Esophagus squamous epithelium (tissue), 5 donors: ENCODE results near the gene CA14. TPM values are rescaled to one million over a fixed set of nuclear protein-coding genes. Genes with fewer than 3 reads are reported as not detected.
"Not testable (repeated sequence)": the region's sequence is repeated elsewhere in the genome, so short reads cannot be mapped to it uniquely, and the experiment has no call there.

Source experiments
- DNase-seq: peaks from one replicate; lab custom pipeline; 2025; lab: John Stamatoyannopoulos, UW
- H3K27ac ChIP-seq, 4 donors: fragments of 200-600 bp; sonication (generic); one replicate each; pipeline ENCODE4 v1.5.1; 2016 to 2019; ENCODE audit warnings: mild to moderate bottlenecking in 1 of 4
- H3K27me3 ChIP-seq, 4 donors: fragments of 200-600 bp; sonication (generic); 1 replicate in 3 of 4; 2 replicates in 1 of 4; pipeline versions ENCODE4 v1.5.1 to v1.6.0; 2017 to 2021; ENCODE audit warnings: antibody characterized with exemption in 1 of 4
- H3K36me3 ChIP-seq, 3 donors: fragments of 200-600 bp; sonication (generic); one replicate each; pipeline ENCODE4 v1.5.1; 2016 to 2019
- H3K4me1 ChIP-seq, 3 donors: fragments of 200-600 bp; sonication (generic); one replicate each; pipeline ENCODE4 v1.5.1; 2017 to 2019
- H3K4me3 ChIP-seq, 4 donors: fragments of 200-600 bp; sonication (generic); 1 replicate in 3 of 4; 2 replicates in 1 of 4; pipeline ENCODE4 v1.5.1; 2016 to 2019; ENCODE audit warnings: mild to moderate bottlenecking in 2 of 4, moderate library complexity in 1 of 4
- H3K9me3 ChIP-seq, 3 donors: fragments of 200-600 bp; sonication (generic); one replicate each; pipeline ENCODE4 v1.5.1; 2016 to 2019
- CTCF ChIP-seq, 6 experiments: fragments of 450-650 bp in 4 of 6; fragments of 200-600 bp in 2 of 6; sonication (generic) in 2 of 6; IDR thresholded peaks; one replicate each; pipeline ENCODE4 v1.5.1; 2016 to 2019; ENCODE audit warnings: antibody characterized with exemption in 6 of 6, mild to moderate bottlenecking in 4 of 6, moderate library complexity in 4 of 6
- POLR2A ChIP-seq, 4 donors: fragments of 450-650 bp; IDR thresholded peaks; one replicate each; pipeline ENCODE4 v1.6.1; 2017; ENCODE audit warnings: antibody characterized with exemption in 4 of 4, mild to moderate bottlenecking in 4 of 4, moderate library complexity in 3 of 4
- WGBS, 2 donors: methylation state at CpG; one replicate each; pipeline ENCODE4 v1.1.5; 2018; 5-methylcytosine and 5-hydroxymethylcytosine counted together
- intact Hi-C: fragments of 100-400 bp; cut with DNase I; formaldehyde crosslinking; loops from one replicate; pipeline ENCODE4 v1.15.0; 2022
- total RNA-seq, 4 donors: library from RNA; depleted of rRNA; stranded (reverse); fragments of >200 nt; gene quantifications; one replicate each; pipeline ENCODE4 v1.1.0, GENCODE V29; 2016
- donor health status: DM: yes; HTN: yes; CAD: no.

The CA14 gene
- total RNA-seq, 4 donors from 2014 or later, result not detected

DNA sequence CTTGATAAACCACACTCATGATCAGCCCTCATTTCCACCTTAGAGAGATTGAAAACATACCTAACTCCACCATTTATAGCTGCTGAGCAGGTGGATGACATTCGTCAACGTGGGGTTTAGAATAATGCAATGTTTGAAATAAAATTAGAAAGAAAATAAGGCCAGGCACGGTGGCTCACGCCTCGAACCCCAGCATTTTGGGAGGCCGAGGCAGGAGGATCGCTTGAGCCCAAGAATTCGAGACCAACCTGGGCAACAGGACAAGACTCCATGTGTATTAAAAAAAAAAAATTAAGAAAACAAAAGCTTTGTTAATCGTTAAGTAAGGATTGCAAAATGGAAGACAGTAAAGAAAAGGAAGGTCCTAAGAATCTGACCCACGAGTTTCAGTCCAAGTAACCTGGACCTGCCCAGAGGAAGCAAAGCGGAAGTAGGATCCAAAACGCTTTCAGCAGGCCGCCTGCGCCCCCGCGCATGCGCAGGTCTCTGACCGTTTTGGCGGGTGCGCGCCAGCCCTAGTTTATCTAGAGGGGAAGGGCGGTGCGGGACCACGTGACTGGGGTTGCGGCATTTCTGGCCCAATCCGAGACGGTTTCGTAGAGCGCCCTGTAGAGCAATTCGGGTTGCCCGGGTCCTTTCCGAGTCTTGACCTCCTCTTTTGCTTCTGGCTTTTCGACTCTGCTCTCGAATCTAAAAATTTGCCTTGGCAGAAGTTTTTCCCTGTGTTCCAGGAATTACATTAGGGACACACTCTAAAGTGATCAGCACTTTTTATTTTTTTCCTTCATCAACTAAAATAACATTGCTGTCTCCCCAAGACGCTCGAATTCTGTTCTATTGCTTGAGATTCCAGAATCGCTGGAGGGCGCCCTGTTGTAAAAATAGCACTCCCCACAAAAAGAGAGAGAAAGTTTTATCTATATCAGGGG, 44.1 kb upstream of the CA14 start:
- H3K4me1 ChIP-seq, result peaks cover 0 to 13% (median 2%) of the 10 kb centered on the region in 3 donors
- H3K27me3 ChIP-seq, result no peaks in the 10 kb centered on the region
- DNase-seq, result peak; percentile 85
- H3K36me3 ChIP-seq, result no peaks in the 10 kb centered on the region
- intact Hi-C loops, result no loop called here
- WGBS, 2 donors, result 16% methylated on average over 38 of the region's 38 CpGs
- peak overlapping the region; percentile 63 to 85 (median 74) for H3K27ac ChIP-seq
- H3K4me3 ChIP-seq, result peak overlapping the region; percentile 22 to 62 (median 46)
- TF ChIP-seq CTCF (IDR thresholded peaks at IDR 0.05), result peak in 3 of 6 experiments; percentile 21 to 43 (median 27)
- peak in 2 of 4 donors; percentile 27 to 46 for TF ChIP-seq POLR2A (IDR thresholded peaks at IDR 0.05)
- H3K9me3 ChIP-seq, result no peaks in the 10 kb centered on the region

- H3K36me3 ChIP-seq, DNase-seq, intact Hi-C loops, H3K9me3 ChIP-seq, H3K27me3 ChIP-seq: not testable (repeated sequence)
- 70 to 76% methylated on average over 11 to 14 of the region's 18 CpGs for WGBS, 2 donors
- peak overlapping the region; percentile 22 to 62 (median 46) for H3K4me3 ChIP-seq
- peak overlapping the region; percentile 63 to 85 (median 74) for H3K27ac ChIP-seq
- H3K4me1 ChIP-seq, result peaks cover 0 to 13% (median 2%) of the 10 kb centered on the region in 3 donors
Measured at GRCh38 chr1:150214099-150214756, 43.3 kb upstream of the CA14 start.

GRCh38 chr1:150215855-150216254, 41.7 kb upstream of the CA14 start:
- peaks cover 0 to 21% (median 0%) of the 10 kb centered on the region in 3 donors for H3K36me3 ChIP-seq
- 90 to 92% methylated on average over 5 to 6 of the region's 6 CpGs for WGBS, 2 donors
- H3K4me3 ChIP-seq, DNase-seq, intact Hi-C loops, H3K27ac ChIP-seq, H3K9me3 ChIP-seq, H3K27me3 ChIP-seq: not testable (repeated sequence)
- H3K4me1 ChIP-seq, result peaks cover 0 to 13% (median 2%) of the 10 kb centered on the region in 3 donors

DNA sequence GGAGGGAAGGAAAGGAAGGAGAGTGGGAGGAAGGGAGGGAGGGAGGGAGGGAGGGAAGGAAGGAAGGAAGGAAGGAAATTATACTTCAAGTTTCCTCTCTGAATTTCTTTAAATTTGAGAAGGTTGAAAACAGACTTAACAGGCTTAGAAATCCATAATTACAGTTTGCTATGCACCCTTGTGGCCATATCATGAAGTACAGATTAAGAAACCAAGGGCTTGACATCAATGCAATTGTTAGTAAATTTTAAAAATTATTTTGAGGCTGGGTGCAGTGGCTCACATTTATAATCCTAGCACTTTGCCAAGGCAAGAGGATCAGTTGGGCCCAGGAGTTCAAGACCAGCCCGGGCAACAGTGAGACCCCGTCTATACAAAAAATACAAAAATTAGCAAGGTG, 36.0 kb upstream of the CA14 start:
- no peaks in the 10 kb centered on the region for H3K4me1 ChIP-seq
- WGBS, 2 donors, result 77 to 91% methylated on average over 2 of the region's 2 CpGs
- TF ChIP-seq CTCF (IDR thresholded peaks at IDR 0.05) (peak in 4 of 6 experiments; percentile 22 to 50 (median 48)), POLR2A (IDR thresholded peaks at IDR 0.05) (no peak)

DNA sequence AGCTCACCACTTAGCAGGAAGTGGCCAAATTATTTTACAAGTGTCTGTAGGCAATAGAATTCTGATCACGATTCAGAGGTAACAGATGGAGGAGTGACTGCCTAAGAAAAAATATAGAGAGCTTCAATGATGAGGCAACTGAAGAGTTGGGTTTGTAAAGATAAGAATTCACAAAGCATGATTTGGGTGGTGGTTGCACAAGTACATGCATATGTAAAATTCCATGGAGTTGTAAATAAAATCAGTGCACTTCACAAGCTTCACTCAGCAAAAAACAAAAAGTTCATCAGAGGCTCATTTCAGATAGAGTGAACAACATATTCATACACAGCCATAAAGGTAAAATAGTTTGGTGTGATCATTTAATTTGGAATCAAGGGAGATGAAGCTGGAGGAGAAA, 32.6 kb upstream of the CA14 start:
- WGBS, 2 donors, result 67 to 81% methylated on average over 1 of the region's 1 CpG
- intact Hi-C loops, result no loop called here
- H3K36me3 ChIP-seq, result peaks cover 0 to 96% (median 17%) of the 10 kb centered on the region in 3 donors

More for the DNA sequence above, 36.0 kb upstream of the CA14 start:
- Histone ChIP-seq H3K4me3 (no peak overlapping the region), H3K27me3 (no peaks in the 10 kb centered on the region), H3K9me3 (no peaks in the 10 kb centered on the region), H3K36me3 (peaks cover 0 to 74% (median 17%) of the 10 kb centered on the region in 3 donors), H3K27ac (no peak overlapping the region)
- DNase-seq, result no peak
- intact Hi-C loops, result no loop called here

More for the DNA sequence above, 32.6 kb upstream of the CA14 start:
- DNase-seq, result no peak
- no peak overlapping the region for H3K27ac ChIP-seq
- H3K4me3 ChIP-seq, result no peak overlapping the region
- no peaks in the 10 kb centered on the region for H3K27me3 ChIP-seq
- H3K9me3 ChIP-seq, result no peaks in the 10 kb centered on the region
- TF ChIP-seq POLR2A (IDR thresholded peaks at IDR 0.05) (no peak), CTCF (IDR thresholded peaks at IDR 0.05) (no peak)
- no peaks in the 10 kb centered on the region for H3K4me1 ChIP-seq
